ENCODE measurements around the gene DOCK3. TPM values are rescaled to one million over a fixed set of nuclear protein-coding genes. Genes with fewer than 3 reads are reported as not detected.

Gene DOCK3
- total RNA-seq, 1 experiment from 2014 or later, result 0.14 TPM

DNA sequence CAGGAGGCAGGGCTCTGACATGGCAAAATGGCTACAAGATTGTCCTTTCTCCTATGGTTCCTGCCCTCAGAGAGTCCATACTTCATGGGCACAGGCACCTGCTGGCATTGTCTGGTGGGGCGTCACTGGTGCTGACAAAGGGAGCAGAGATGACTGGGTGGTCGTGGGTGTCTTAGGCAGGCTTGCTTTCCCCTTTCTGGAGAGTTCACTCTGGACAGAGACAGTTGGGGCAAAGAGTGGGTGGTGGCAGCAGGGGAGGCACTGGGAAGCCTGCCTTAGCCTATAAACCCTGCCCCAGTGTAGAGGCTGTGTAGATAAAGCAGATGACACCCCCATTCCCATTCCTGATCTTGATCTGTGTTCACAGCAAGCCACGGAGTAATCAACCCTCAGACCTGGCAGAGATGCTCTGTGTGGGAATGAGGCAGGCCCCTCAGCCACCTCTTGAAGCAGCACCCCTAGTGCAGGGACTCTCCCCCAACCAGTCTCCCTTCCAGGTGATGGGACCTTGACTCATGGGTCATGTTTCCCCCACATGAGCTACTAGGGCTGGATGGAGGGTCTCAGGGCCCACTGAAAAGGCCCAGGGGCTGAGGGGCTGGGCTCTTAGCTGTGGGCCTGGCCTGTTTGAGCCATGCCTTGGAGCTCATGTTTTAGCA, 20.7 kb upstream of the DOCK3 start:
- Mint-ChIP-seq H3K36me3 (ENCODE audit: insufficient read depth, unreplicated experiment) (peaks cover 8% of the 10 kb centered on the region), H3K4me1 (ENCODE audit: insufficient read depth, unreplicated experiment) (no peaks in the 10 kb centered on the region), H3K4me3 (ENCODE audit: unreplicated experiment) (no peak overlapping the region), H3K27ac (ENCODE audit: low read depth, unreplicated experiment) (no peak overlapping the region), H3K9me3 (ENCODE audit: unreplicated experiment) (no peaks in the 10 kb centered on the region), H3K27me3 (ENCODE audit: insufficient read depth, unreplicated experiment) (no peaks in the 10 kb centered on the region)
- no TSS peak for BruUV-seq (replicated peaks)
- TF ChIP-seq, protein P1, sequence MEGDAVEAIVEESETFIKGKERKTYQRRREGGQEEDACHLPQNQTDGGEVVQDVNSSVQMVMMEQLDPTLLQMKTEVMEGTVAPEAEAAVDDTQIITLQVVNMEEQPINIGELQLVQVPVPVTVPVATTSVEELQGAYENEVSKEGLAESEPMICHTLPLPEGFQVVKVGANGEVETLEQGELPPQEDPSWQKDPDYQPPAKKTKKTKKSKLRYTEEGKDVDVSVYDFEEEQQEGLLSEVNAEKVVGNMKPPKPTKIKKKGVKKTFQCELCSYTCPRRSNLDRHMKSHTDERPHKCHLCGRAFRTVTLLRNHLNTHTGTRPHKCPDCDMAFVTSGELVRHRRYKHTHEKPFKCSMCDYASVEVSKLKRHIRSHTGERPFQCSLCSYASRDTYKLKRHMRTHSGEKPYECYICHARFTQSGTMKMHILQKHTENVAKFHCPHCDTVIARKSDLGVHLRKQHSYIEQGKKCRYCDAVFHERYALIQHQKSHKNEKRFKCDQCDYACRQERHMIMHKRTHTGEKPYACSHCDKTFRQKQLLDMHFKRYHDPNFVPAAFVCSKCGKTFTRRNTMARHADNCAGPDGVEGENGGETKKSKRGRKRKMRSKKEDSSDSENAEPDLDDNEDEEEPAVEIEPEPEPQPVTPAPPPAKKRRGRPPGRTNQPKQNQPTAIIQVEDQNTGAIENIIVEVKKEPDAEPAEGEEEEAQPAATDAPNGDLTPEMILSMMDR (IDR thresholded peaks at IDR 0.05; ENCODE audit: unreplicated experiment), result no peak
- intact Hi-C loops (cut with micrococcal nuclease), result loop anchor here (10.0 kb wide), 1 partner anchor 79 kb away; no protein-coding TSS in a partner anchor
- DNase-seq (ENCODE audit: unreplicated experiment), result no peak
- POLR2A ChIA-PET, result interaction anchor here (1.2 to 1.6 kb wide), 3 partner anchors 8 to 21 kb away, joined by 3 to 4 read pairs (median 3); partner anchors contain the start of gene DOCK3
- CTCF ChIA-PET, result interaction anchor here (1.2 to 8.2 kb wide), 7 partner anchors 15 to 79 kb away, joined by 3 to 104 read pairs (median 4); partner anchors contain the start of genes CISH and MAPKAPK3

DNA sequence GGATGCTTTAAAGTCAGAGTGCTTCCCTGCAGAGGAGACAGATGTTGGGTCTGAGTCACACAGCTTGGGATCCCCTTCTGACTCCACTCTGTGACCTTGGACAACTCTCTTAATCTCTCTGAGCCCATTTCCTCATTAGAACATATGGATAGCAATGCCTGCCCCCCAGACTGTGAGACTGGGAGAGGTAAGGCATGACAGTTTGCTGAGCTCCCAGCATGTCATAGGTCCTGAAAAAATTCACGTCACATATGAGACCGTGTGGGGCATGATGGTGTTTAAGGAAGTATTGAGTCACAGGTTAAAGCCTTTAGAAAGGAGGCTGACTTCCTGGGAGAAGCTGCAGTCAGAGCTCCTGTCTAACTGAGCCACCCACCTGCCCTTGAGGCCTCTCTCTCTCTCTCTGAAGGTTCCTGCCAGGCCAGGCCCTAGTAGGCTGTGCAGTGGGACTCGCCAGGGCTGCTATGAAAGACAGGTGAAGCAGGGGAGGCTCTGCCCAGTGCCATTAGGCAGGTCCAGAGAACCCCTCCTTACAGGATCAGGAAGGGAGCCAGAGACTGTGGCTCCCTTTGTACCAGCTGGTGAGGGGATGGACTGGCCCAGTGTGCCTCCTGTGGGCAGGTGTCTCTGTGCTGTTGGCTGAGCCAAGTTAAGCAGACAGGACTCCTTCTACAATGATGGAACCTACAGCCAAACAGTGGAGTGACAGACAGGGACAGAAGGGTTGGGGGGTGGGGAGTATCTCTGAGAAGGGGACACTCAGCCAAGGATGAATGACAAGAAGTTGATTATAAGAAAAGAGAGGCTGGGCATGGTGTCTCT, 19.5 kb upstream of the DOCK3 start:
- POLR2A ChIA-PET, result interaction anchor here (1.6 kb wide), 1 partner anchor 10 kb away, joined by 3 read pairs; no protein-coding TSS in a partner anchor
- Mint-ChIP-seq H3K27ac (ENCODE audit: low read depth, unreplicated experiment) (no peak overlapping the region), H3K9me3 (ENCODE audit: unreplicated experiment) (no peaks in the 10 kb centered on the region), H3K27me3 (ENCODE audit: insufficient read depth, unreplicated experiment) (no peaks in the 10 kb centered on the region), H3K36me3 (ENCODE audit: insufficient read depth, unreplicated experiment) (peaks cover 8% of the 10 kb centered on the region), H3K4me3 (ENCODE audit: unreplicated experiment) (no peak overlapping the region), H3K4me1 (ENCODE audit: insufficient read depth, unreplicated experiment) (no peaks in the 10 kb centered on the region)
- TF ChIP-seq, protein P1 (IDR thresholded peaks at IDR 0.05; ENCODE audit: unreplicated experiment), result no peak
- CTCF ChIA-PET, result interaction anchor here (0.6 to 8.2 kb wide), 3 partner anchors 37 to 40 kb away, joined by 3 to 104 read pairs (median 3); partner anchors contain the start of genes CISH and MAPKAPK3
- intact Hi-C loops (cut with micrococcal nuclease), result loop anchor here (10.0 kb wide), 1 partner anchor 80 kb away; no protein-coding TSS in a partner anchor
- BruUV-seq (replicated peaks), result no TSS peak
- DNase-seq (ENCODE audit: unreplicated experiment), result no peak

DNA sequence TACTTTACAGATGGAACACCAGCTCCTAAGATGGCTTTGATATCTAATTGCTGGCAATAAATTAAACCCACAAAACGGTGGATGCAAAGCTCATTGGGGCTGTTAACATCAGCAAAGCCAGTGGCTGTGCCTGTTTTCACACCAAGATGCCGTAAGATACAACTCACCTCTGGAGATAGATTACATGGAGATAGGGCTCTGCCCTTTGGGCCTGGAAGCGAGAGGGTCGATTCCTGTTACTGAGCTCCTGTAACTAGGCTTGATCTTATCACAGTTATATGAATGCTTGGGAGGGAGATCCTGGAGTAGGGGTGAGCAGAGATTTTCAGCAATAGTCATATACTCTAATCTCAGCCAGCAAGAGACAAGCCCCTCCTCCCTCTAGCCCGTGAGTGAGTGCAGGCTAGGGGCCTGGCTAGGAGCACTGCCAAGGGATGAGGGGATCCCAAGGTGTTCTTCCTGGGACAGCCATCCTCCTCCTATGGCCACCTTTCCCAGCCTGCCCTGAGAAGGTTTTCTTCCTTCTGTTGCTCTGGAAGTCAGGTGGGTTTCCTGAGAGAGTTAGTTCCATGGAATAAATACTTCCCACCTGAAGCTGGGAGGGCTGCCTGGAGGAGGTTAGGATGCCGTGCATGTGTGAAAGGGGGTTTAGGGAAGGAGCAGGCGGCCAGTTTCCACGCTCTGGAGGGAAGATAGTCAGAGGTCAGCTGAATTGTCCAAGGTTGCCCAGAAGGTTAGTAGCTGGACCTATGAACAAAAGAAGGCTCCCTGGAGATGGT, 18.1 kb upstream of the DOCK3 start:
- Mint-ChIP-seq H3K4me3 (ENCODE audit: unreplicated experiment) (no peak overlapping the region), H3K36me3 (ENCODE audit: insufficient read depth, unreplicated experiment) (peaks cover 3% of the 10 kb centered on the region), H3K4me1 (ENCODE audit: insufficient read depth, unreplicated experiment) (no peaks in the 10 kb centered on the region), H3K9me3 (ENCODE audit: unreplicated experiment) (no peaks in the 10 kb centered on the region), H3K27me3 (ENCODE audit: insufficient read depth, unreplicated experiment) (no peaks in the 10 kb centered on the region), H3K27ac (ENCODE audit: low read depth, unreplicated experiment) (no peak overlapping the region)
- BruUV-seq (replicated peaks), result no TSS peak
- CTCF ChIA-PET, result interaction anchor here (0.6 to 1.3 kb wide), 4 partner anchors 40 to 1277 kb away, joined by 3 to 6 read pairs (median 3); no protein-coding TSS in a partner anchor
- POLR2A ChIA-PET, result interaction anchor here (0.6 kb wide), 2 partner anchors 41 to 355 kb away, joined by 3 to 4 read pairs; no protein-coding TSS in a partner anchor
- intact Hi-C loops (cut with micrococcal nuclease), result loop anchor here (10.0 kb wide), 1 partner anchor 82 kb away; no protein-coding TSS in a partner anchor
- TF ChIP-seq, protein P1 (IDR thresholded peaks at IDR 0.05; ENCODE audit: unreplicated experiment), result no peak
- no peak for DNase-seq (ENCODE audit: unreplicated experiment)
